HepG2 (cell line): ENCODE results near the gene XPR1. TPM values are rescaled to one million over a fixed set of nuclear protein-coding genes. Genes with fewer than 3 reads are reported as not detected.

Source experiments
- ATAC-seq: fragments of 200-7000 bp; cut with Tn5 transposase; 3 replicates; pipeline ENCODE4 v1.9.1; 2020; ENCODE audit warnings: mild to moderate bottlenecking, moderate library complexity
- BruUV-seq: library from RNA; stranded (reverse); fragments of 400-500 nt; replicated peaks from 2 replicates; lab custom pipeline; 2021; lab: Mats Ljungman, UMichigan
- CTCF ChIA-PET: fragments of 300-600 bp; formaldehyde crosslinking; extraction: SDS; loops from one replicate; lab custom pipeline; 2021; ENCODE audit warnings: low total read pairs, inconsistent platforms, low intra/inter-chr PET ratio; lab: Yijun Ruan, JAX
- POLR2A ChIA-PET: fragments of 350-600 bp; sonication (Branson Sonifier 250); formaldehyde crosslinking; loops from one replicate; lab custom pipeline; 2020; ENCODE audit warnings: antibody characterized with exemption, inconsistent platforms; lab: Yijun Ruan, JAX
- DNase-seq: peaks from one replicate; pipeline ENCODE4 v3.0.0-alpha.2; 2015; ENCODE audit warnings: low spot score
- FAIRE-seq: peaks from 3 replicates; lab custom pipeline; 2011; peaks lifted over from hg19 to GRCh38; lab: Jason Lieb, UNC
- H2AFZ ChIP-seq: one replicate; pipeline ENCODE4 v1.6.1; 2011; ENCODE audit warnings: low read length, inconsistent platforms
- H3K27ac ChIP-seq: fragments of 300-600 bp; 3 replicates; pipeline ENCODE4 v1.8.0; 2011; ENCODE audit warnings: mixed run types, mild to moderate bottlenecking, mixed read lengths, low read length, inconsistent platforms; ENCODE audit not compliant: insufficient read depth; ENCODE audit errors: extremely low read length
- H3K27me3 ChIP-seq, 2 experiments: fragments of 200-600 bp in 1 of 2; 2 replicates in 1 of 2; 3 replicates in 1 of 2; pipeline versions ENCODE4 v1.6.0 to v1.8.0; 2011; ENCODE audit warnings: low read length in 2 of 2, mild to moderate bottlenecking in 2 of 2, moderate library complexity in 2 of 2, inconsistent platforms in 1 of 2; ENCODE audit not compliant: insufficient read depth in 2 of 2, control insufficient read depth in 1 of 2
- H3K36me3 ChIP-seq, 2 experiments: fragments of 200-600 bp in 1 of 2; replicated peaks in 1 of 2; 2 replicates in 1 of 2; 3 replicates in 1 of 2; pipeline versions ENCODE4 v1.5.1 to v1.8.0; 2011; ENCODE audit warnings: low read length in 2 of 2, inconsistent platforms in 1 of 2; ENCODE audit not compliant: insufficient read depth in 2 of 2, control insufficient read depth in 1 of 2
- H3K4me1 ChIP-seq: 2 replicates; pipeline ENCODE4 v1.5.1; 2012; ENCODE audit warnings: low read length, inconsistent platforms; ENCODE audit not compliant: insufficient read depth
- H3K4me2 ChIP-seq: 2 replicates; pipeline ENCODE4 v1.6.0; 2011; ENCODE audit warnings: low read depth, low read length, inconsistent platforms
- H3K4me3 ChIP-seq, 3 experiments: fragments of 200-600 bp in 1 of 3; sonication (generic), shearing (Covaris generic) in 1 of 3; replicated peaks in 1 of 3; 2 replicates each; pipeline ENCODE4 v1.5.1; 2011 to 2016; ENCODE audit warnings: low read length in 3 of 3, inconsistent platforms in 2 of 3, low read depth in 2 of 3, mild to moderate bottlenecking in 2 of 3, control low read depth in 1 of 3, mixed read lengths in 1 of 3; ENCODE audit not compliant: insufficient read depth in 1 of 3
- H3K79me2 ChIP-seq: one replicate; pipeline ENCODE4 v1.6.1; 2011; ENCODE audit warnings: low read length, inconsistent platforms; ENCODE audit not compliant: insufficient read depth
- H3K9ac ChIP-seq: 2 replicates; pipeline ENCODE4 v1.6.0; 2011; ENCODE audit warnings: mild to moderate bottlenecking, low read depth, low read length, inconsistent platforms; ENCODE audit not compliant: insufficient read depth
- H3K9me3 ChIP-seq: 2 replicates; pipeline ENCODE4 v1.5.1; 2012; ENCODE audit warnings: mild to moderate bottlenecking, low read length
- H4K20me1 ChIP-seq: 2 replicates; pipeline ENCODE4 v1.6.0; 2011; ENCODE audit warnings: inconsistent platforms, mild to moderate bottlenecking, low read length, moderate library complexity; ENCODE audit not compliant: insufficient read depth
- RAD21 ChIP-seq: fragments of 450-650 bp; formaldehyde crosslinking; IDR thresholded peaks from 2 replicates; pipeline ENCODE4 v1.5.0; 2020; ENCODE audit warnings: mild to moderate bottlenecking
- RBM22 ChIP-seq: fragments of 200-400 bp; formaldehyde crosslinking; optimal IDR thresholded peaks from 2 replicates; pipeline ENCODE3; 2017; ENCODE audit warnings: mild to moderate bottlenecking, low read length, moderate library complexity
- RXRB ChIP-seq: IDR thresholded peaks from 2 replicates; pipeline ENCODE4 v1.6.1; 2016; ENCODE audit warnings: borderline replicate concordance, missing genetic modification reagents, missing compliant biosample characterization
- SMC3 ChIP-seq: IDR thresholded peaks from 2 replicates; pipeline ENCODE4 v1.6.1; 2011; ENCODE audit warnings: low read length, improper control_type of control experiment
- STAG1 ChIP-seq: sonication (generic); formaldehyde crosslinking; IDR thresholded peaks from 2 replicates; pipeline ENCODE4 v1.4.0; 2020; ENCODE audit warnings: missing genetic modification reagents
- ZNF75D ChIP-seq: sonication (generic); formaldehyde crosslinking; IDR thresholded peaks from 2 replicates; pipeline ENCODE4 v1.8.1; 2023; ENCODE audit warnings: missing genetic modification reagents, mild to moderate bottlenecking, borderline replicate concordance
- WGBS: methylation state at CpG from one replicate; pipeline ENCODE4 v1.1.6; 2017; ENCODE audit warnings: low lambda C conversion rate; 5-methylcytosine and 5-hydroxymethylcytosine counted together
- in situ Hi-C: cut with HindIII; loops from 2 replicates; pipeline ENCODE4 v1.10.0; 2017; ENCODE audit warnings: low pct_unique_long_range_greater_than_20kb; ENCODE audit not compliant: extremely low pct_ligation_motif_present
- intact Hi-C: fragments of 100-400 bp; cut with micrococcal nuclease; formaldehyde crosslinking; loops from one replicate; pipeline ENCODE4 v1.10.0; 2022; ENCODE audit not compliant: unreplicated experiment
- polyA plus RNA-seq, 8 experiments: library from polyadenylated mRNA; depleted of rRNA in 3 of 8; stranded (reverse) in 7 of 8; unstranded in 1 of 8; fragments of >200 nt; fragmentation: Illumina TruSeq in 4 of 8; extraction: Trizol in 4 of 8; gene quantifications; 2 replicates each; pipeline versions ENCODE4 v1.2.1 to v1.2.3, GENCODE V29; 2011 to 2016; ENCODE audit warnings: low read depth in 4 of 8, missing spikeins in 1 of 8, mixed read lengths in 1 of 8; ENCODE audit not compliant: insufficient read depth in 1 of 8
- total RNA-seq, 5 experiments: library from RNA; depleted of rRNA; stranded (reverse); fragments of >200 nt; fragmentation: Illumina TruSeq; extraction: Trizol; gene quantifications; 2 replicates each; pipeline ENCODE4 v1.2.3, GENCODE V29; 2016; ENCODE audit warnings: low read depth in 1 of 5
- TF ChIP-seq, protein P1 (sequence below): sonication (generic); formaldehyde crosslinking; IDR thresholded peaks from 2 replicates; pipeline ENCODE4 v1.9.0; 2022; ENCODE audit warnings: low read depth, missing genetic modification reagents
- TF ChIP-seq, protein P2 (sequence below): sonication (generic); formaldehyde crosslinking; IDR thresholded peaks from 2 replicates; pipeline ENCODE4 v1.5.0; 2020; ENCODE audit warnings: mild to moderate bottlenecking, missing genetic modification reagents, moderate library complexity

Gene XPR1
- total and polyA plus RNA-seq, 2 of the 13 experiments (the other 11 are each of a cell fraction or from before 2014, with no cell fraction given): 22.3 to 23.6 TPM

DNA sequence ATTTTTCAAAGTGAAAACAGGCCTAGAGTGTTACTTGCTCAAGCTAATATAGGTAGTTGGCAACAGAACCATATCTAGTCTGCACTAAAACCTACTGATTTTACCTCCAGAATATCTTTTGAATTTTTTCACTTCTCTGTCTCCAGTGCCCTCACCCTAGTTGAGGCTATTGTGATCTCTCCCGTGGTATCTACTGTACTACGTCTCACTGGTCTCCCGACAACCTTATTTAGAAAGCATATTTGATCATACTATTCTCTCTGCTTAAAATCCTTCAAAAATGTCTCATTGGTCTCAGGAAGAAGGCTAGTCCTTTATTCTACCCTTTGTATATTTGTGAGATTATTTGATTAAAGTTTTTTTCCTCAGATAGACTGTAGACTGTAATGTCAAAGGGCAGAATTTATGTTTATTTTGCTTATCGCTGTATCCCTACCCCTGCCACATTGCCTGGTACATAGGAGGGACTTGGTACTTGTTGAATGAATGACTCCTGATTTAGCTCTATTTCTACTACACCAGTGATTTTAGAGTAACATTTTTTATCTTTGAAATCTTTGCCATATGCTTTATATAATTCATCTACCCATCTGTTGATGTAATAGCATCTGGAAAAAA, 145.4 kb downstream of the XPR1 start (continued):
- no peak for TF ChIP-seq RXRB (CRISPR knock-in tag)
- TF ChIP-seq, protein P1, sequence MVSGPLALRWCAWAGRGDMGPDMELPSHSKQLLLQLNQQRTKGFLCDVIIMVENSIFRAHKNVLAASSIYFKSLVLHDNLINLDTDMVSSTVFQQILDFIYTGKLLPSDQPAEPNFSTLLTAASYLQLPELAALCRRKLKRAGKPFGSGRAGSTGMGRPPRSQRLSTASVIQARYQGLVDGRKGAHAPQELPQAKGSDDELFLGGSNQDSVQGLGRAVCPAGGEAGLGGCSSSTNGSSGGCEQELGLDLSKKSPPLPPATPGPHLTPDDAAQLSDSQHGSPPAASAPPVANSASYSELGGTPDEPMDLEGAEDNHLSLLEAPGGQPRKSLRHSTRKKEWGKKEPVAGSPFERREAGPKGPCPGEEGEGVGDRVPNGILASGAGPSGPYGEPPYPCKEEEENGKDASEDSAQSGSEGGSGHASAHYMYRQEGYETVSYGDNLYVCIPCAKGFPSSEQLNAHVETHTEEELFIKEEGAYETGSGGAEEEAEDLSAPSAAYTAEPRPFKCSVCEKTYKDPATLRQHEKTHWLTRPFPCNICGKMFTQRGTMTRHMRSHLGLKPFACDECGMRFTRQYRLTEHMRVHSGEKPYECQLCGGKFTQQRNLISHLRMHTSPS: no peak

DNA sequence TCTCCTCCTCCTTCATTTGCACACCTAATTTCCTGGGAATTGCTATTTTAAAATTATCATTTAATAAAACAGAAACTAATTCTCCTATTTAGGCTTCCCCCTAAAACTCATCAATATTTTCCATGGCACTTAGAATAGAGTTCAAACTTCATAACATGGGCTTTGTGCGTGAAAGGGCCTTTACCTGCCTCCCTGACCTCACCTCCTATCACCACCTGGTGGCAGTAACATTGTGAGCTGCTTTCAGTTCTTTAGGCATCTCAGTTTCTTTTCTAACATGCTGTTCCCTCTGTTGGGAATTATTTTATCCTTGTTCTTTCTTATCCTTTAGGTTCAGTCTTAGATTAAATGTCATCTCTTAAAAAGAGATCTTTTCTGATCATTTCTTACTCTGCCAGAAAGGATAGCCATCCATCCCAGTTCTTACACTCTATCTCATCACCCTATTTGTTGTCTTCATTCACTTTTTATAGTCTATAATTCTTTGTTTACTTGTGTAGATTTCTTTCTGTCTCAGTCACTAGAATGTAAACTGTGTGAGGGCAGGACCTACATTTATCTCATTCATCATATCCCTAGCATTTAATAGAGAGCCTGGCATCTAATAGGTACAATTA, 147.1 kb downstream of the XPR1 start:
- ATAC-seq (peak; percentile 74), FAIRE-seq (no peak), DNase-seq (peak; percentile 28)
- Histone ChIP-seq H3K79me2 (no peaks in the 10 kb centered on the region), H3K4me3 (no peak overlapping the region), H3K4me2 (no peak overlapping the region), H2AFZ (no peak overlapping the region), H3K36me3 (no peaks in the 10 kb centered on the region), H3K4me1 (peaks cover 6% of the 10 kb centered on the region; the same call in 1 of the 2 replicates), H3K9me3 (no peaks in the 10 kb centered on the region), H3K27me3 (no peaks in the 10 kb centered on the region), H3K9ac (no peak overlapping the region), H4K20me1 (no peaks in the 10 kb centered on the region), H3K27ac (no peak overlapping the region)
- ChIA-PET POLR2A (no interaction called here), CTCF (interaction anchor here (1.3 to 2.1 kb wide), 3 partner anchors 84 to 263 kb away, joined by 6 to 7 read pairs (median 6); no protein-coding TSS in a partner anchor)
- BruUV-seq: no TSS peak
- in situ Hi-C loops (no loop called here), intact Hi-C loops (loop anchor here (1.0 to 5.0 kb wide), 5 partner anchors 68 to 264 kb away; partner anchors contain the start of gene XPR1)
- TF ChIP-seq ZNF75D (no peak), RAD21 (0 out of 2 replicates have a peak, but pooled peaks have one; percentile 18), STAG1 (CRISPR knock-in tag) (peak; percentile 59), RBM22 (no peak), SMC3 (peak; percentile 55; the same call in 1 of the 2 replicates)
- TF ChIP-seq, protein P2, sequence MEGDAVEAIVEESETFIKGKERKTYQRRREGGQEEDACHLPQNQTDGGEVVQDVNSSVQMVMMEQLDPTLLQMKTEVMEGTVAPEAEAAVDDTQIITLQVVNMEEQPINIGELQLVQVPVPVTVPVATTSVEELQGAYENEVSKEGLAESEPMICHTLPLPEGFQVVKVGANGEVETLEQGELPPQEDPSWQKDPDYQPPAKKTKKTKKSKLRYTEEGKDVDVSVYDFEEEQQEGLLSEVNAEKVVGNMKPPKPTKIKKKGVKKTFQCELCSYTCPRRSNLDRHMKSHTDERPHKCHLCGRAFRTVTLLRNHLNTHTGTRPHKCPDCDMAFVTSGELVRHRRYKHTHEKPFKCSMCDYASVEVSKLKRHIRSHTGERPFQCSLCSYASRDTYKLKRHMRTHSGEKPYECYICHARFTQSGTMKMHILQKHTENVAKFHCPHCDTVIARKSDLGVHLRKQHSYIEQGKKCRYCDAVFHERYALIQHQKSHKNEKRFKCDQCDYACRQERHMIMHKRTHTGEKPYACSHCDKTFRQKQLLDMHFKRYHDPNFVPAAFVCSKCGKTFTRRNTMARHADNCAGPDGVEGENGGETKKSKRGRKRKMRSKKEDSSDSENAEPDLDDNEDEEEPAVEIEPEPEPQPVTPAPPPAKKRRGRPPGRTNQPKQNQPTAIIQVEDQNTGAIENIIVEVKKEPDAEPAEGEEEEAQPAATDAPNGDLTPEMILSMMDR (CRISPR knock-in tag): peak; percentile 71
- 67% methylated on average over 1 of the region's 1 CpG for WGBS
